ENCODE measurements around the gene C1QTNF8.

C1QTNF8 gene, protein sequence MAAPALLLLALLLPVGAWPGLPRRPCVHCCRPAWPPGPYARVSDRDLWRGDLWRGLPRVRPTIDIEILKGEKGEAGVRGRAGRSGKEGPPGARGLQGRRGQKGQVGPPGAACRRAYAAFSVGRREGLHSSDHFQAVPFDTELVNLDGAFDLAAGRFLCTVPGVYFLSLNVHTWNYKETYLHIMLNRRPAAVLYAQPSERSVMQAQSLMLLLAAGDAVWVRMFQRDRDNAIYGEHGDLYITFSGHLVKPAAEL

DNA sequence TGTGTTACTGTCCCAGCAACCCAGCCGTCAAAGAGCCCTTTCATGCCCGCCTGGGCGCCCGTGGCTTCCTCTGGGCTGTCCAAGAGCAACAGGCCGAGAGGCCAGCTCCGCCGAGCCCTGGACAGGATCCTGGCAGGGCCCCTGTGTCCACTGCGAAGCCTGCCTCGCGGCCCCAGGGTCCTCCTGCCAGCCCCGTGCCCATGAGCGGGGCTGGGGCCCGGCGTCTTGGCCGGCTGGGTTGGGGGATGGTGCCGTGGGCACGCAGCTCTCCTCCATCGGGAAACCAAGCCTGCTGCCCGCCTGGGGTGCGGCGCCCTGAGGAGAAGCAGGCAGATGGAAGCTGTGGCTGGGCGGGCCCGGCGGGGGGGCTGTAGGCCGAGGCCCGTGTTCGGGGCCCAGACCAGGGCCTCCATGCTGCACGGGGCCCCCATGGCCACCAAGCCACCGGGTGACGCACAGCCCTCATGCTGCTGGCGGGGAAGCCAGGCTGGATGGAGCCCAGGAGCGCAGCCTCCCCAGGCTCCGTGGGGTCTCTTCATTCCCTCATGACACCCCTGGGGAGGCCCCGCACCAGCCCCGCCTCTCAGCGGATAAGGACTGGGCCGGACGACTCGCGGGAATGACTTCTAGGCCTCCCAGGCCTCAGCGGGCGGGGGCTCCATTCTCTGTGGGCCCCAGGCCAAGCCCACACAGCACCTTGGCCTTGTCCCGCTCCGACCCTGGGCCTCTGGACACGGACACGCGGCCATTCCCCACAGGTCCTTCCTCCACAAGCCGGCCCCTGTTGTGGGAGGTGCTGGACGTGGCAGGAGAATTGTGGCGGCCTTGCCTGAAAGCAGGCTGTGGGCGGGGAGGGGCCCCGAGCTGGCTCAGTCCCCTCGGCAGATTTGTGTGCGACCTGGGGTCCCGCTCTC, at the start of gene C1QTNF8:
TSS of gene C1QTNF8 (minus strand) at position 76 of the 914 bp plus-strand sequence. CDS start 1,322 bp downstream, outside the sequence.
- no peak for DNase-seq
- in situ Hi-C loops (cut with HindIII; ENCODE audit: low pct_ligation_motif_present, low pct_unique_long_range_greater_than_20kb, low sequenced_read_pairs), result no loop called here

DNA sequence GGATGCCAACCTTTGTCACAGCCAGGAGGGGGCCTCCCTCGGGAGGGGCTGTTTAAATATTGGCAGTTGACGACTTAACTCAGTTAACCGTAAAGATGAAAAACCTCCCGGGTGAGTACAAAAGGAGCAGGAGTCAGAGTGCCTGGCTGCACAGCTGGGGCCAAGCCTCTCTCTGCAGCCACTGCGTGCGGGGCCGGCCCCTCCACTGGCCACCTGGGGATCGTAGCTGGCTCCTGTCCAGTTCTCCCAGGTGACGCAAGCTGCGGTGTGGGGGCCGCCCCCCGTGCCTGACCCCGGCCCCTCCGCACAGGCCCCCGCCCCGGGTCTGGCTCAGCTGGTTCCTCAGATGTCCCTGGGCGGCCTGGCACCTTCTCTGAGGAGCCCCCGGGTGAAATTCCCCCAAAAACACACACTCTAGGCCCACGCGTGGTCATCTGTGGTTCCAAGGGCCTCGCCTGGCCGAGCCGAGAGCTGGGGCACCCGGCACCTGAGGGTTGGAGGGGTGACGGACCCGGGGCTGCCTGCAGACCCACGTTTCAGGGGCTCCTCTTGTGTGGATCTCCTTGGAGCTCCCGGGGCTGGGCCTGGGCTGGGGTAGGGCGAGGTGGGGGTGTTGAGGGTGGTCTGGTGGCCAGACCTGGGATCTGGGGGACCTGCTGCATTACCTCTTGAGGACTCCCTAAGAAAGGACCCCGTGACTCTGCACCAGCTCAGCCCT, 49.5 kb upstream of the C1QTNF8 start:
- DNase-seq, result no peak
- in situ Hi-C loops (cut with HindIII; ENCODE audit: low pct_ligation_motif_present, low pct_unique_long_range_greater_than_20kb, low sequenced_read_pairs), result loop anchor here (25.0 kb wide), 1 partner anchor 142 kb away; no protein-coding TSS in a partner anchor

DNA sequence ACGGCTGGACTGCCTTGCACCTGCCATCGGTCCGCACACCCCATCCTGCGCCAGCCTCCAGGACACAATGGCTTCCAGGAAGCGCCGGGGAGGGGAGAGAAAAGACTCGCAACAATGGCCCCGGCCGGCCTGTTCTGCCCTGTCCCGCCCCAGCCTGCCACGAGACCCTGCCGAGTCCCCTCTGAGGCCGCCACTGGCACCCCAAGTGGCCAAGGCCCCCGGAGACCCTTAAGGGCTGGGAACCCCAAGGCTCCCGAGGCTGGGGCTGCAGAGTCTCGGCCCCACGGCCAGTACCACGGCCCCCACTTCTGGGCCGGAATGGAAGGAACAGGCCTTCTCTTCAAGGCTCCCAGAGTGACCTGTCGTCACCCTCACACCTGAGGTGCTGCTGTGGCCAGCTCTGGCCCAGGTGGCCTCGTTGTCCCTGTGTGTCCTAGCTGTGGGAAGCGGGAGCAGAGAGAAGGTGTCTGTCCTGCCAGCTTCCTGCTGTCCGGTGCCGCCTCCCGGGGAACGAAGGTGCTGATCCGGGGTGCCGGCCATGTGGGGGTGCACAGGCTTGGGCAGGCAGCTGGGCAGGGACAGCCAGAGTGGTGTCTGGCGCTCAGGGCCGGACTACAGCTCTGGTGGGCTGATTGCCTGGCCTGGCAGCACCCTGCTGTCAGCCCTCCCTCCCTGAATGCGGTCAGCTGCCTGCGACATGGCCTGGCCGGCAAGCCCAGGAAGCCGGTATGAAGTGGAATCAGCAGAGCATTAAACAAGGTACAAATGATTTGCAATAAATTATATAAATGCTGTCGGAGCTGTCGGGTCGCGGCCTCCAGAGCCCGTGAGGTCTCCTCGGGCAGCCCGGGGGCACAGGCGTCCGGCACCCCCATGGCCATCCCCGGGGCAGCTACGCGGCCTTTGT, 48.7 kb upstream of the C1QTNF8 start:
- in situ Hi-C loops (cut with HindIII; ENCODE audit: low pct_ligation_motif_present, low pct_unique_long_range_greater_than_20kb, low sequenced_read_pairs), result loop anchor here (25.0 kb wide), 1 partner anchor 143 kb away; no protein-coding TSS in a partner anchor
- DNase-seq, result no peak

DNA sequence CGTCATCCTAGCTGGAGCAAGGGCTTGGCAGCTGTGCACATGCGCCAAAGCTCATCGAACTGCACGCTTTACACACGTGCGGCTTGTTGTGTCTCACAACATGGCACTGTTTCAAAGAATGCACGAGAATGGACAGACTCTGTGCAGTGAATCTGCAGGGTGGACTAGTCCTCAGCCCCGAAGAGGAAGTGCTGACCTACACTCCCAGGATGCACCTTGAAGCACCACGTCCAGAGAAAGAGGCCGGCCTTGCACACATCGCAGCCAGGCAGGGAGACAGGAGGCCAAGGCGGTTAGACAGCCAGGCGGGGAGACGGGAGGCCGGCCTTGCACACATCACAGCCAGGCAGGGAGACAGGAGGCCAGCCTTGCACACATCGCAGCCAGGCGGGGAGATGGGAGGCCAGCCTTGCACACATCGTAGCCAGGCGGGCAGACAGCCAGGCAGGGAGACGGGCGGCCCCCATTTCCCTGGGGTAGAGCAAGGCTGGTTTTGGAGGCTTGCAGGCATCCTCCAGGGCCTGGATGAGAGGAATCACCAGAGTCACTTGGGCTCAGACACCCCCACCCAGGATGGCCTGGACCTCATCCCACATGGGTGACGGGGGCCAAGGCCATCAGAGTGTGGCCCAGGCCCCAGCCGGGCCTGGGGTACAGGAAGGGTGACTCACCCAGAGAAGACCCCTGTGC, 47.9 kb upstream of the C1QTNF8 start:
- no peak for DNase-seq
- in situ Hi-C loops (cut with HindIII; ENCODE audit: low pct_ligation_motif_present, low pct_unique_long_range_greater_than_20kb, low sequenced_read_pairs), result loop anchor here (25.0 kb wide), 1 partner anchor 143 kb away; no protein-coding TSS in a partner anchor

DNA sequence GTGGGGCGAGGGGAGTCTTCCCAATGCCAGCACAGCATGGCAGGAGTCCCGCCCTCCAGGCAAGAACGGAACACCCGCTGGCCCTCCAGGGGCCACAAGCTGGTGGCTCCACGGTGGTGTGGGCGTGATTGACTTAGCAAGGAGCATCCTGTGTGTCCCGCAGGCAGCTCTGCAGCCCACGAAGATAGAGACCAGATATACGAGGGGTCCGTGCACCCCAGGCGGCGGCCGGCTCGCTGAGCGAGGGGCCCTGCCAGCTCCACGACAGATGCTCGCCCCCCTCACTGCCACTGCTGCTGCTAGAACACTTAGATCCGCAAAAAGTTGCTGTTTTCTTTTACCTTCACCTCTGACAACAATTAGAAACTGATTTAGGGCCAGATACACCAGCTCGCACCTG, 46.9 kb upstream of the C1QTNF8 start:
- DNase-seq, result no peak
- in situ Hi-C loops (cut with HindIII; ENCODE audit: low pct_ligation_motif_present, low pct_unique_long_range_greater_than_20kb, low sequenced_read_pairs), result loop anchor here (25.0 kb wide), 1 partner anchor 144 kb away; no protein-coding TSS in a partner anchor

DNA sequence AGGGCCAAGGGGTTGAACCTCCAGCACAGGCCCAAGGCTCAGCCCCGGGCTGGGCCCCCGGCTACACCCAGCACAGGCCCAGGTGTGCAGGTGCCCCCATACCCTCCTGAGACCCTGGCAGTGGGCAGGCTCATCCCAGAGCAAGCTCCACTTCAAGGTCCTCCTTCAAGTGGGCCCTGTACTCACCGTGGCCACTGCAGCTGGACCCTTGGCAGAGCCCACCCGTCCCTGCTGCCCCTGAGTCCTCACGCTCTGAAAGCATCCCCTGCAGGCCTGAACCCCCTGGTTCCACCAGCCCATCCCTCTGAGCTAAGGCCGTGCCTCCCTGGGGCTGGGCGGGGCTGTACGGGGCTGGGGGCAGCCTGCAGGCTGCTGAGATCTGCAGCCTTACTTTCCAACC, 45.7 kb upstream of the C1QTNF8 start:
- in situ Hi-C loops (cut with HindIII; ENCODE audit: low pct_ligation_motif_present, low pct_unique_long_range_greater_than_20kb, low sequenced_read_pairs), result loop anchor here (25.0 kb wide), 1 partner anchor 146 kb away; no protein-coding TSS in a partner anchor
- DNase-seq, result no peak

DNA sequence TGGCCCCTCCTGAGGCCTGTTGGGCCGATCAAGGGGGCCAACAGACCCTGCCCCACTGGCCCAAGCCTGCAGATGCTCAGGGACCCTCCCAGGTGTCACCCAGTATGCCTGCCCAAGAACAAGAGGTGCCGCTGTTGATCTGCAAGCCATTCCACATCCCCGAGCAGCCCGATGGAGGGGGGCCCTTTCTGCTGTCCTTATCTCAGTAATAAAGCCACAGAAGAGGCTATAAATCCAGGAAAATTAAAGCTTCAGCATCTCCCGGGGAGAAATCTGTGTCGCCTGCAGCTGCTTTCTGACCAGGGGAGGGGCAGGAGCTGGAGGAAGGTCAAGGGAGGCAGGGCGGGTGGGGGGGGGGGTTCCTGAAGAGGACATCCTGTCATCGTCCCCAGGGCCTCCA, 45.1 kb upstream of the C1QTNF8 start:
- in situ Hi-C loops (cut with HindIII; ENCODE audit: low pct_ligation_motif_present, low pct_unique_long_range_greater_than_20kb, low sequenced_read_pairs), result loop anchor here (25.0 kb wide), 1 partner anchor 146 kb away; no protein-coding TSS in a partner anchor
- no peak for DNase-seq

DNA sequence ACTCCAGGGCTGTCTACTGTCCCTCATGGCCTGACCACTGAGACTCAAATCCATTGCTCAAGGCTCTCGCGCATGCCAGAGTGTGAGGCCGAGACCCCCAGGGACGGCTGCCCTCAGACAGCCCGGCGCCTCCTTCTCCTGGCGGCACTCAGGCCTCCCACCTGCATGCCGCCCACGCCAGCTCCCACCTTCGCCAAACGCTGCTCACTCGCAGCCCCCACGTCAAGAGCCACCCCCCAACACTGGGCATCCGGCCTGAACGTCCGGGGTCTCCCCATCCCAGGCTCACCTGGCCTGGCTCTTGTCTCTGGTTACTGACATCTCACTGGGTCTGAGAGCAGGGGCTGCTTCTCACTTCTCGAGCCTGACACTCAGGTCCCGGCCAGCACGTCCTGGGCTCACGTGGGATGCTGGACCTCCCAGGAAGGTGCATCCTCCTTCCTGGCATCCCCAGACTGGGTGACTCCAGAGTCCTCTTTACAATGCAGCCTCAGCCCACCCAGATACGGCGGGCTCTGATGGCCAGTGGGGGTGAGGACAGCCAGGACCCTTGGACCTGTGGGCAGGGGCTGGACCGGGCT, 44.6 kb upstream of the C1QTNF8 start:
- in situ Hi-C loops (cut with HindIII; ENCODE audit: low pct_ligation_motif_present, low pct_unique_long_range_greater_than_20kb, low sequenced_read_pairs), result loop anchor here (25.0 kb wide), 1 partner anchor 147 kb away; no protein-coding TSS in a partner anchor
- no peak for DNase-seq

DNA sequence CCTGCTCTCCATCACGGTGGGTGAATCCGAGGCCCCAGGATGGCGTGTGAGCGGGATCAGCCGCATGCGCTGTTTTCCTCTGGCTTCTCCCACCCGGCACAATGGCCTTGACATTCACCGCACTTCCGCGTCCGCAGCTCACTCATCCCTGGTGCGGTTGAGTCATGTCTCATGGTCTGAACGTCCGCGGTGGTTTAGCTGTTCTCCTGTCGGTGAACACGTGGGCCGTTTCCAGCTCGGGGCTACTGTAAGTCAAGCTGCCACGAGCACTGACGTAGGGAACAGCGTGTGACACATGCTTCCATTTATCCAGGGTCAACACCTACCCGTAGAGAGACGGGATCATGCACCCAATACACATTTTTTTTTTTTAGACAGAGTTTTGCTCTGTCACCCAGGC, 41.6 kb upstream of the C1QTNF8 start:
- no peak for DNase-seq
- in situ Hi-C loops (cut with HindIII; ENCODE audit: low pct_ligation_motif_present, low pct_unique_long_range_greater_than_20kb, low sequenced_read_pairs), result loop anchor here (25.0 kb wide), 1 partner anchor 150 kb away; no protein-coding TSS in a partner anchor

DNA sequence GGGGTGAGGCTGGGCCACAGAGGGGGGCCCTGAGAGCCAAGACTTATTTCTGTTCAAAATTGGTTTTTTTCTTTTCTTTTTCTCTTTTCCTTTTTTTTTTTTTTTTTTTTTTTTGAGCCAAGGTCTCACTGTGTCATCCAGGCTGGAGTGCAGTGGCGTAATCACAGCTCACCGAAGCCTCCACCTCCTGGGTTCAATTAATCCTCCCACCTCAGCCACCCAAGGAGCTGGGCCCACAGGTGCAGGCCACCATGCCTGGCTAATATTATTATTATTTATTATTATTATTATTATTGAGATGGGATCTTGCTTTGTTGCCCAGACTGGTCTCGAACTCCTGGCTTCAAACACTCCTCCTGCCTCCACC, 39.4 kb upstream of the C1QTNF8 start:
- DNase-seq, result no peak
- in situ Hi-C loops (cut with HindIII; ENCODE audit: low pct_ligation_motif_present, low pct_unique_long_range_greater_than_20kb, low sequenced_read_pairs), result loop anchor here (25.0 kb wide), 1 partner anchor 152 kb away; no protein-coding TSS in a partner anchor

DNA sequence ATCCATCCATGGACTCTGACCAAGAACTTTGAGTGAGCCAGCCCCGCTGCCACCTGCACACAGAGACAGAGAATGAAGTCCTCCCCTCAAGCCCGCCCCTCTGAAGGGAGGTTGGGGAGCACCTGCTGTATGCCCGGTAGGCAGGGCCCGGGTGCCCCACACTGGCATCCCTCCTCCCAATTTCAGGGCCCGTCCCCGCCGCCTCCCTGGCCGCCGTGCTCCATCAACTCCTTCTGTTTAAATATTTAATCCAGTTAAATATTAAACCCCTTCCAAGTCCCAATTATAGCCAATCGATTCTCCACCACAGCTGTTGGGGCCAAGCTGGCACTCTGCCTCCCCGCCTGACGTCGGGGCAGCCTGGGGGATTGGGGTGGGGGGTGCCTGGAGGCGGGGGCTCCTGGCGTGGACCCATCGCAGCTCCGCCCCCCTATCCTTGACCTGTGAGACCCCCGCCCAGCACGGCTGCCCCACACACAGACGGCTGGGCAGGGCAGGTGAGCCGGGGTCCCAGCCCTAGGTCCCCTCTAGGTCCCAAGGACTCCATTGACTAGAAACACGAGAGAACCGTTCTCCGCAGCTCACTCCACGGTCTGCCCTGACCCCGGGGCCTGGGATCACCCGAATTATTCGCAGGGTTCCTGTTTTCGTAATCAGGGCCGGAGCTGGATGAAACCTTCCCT, 38.9 kb upstream of the C1QTNF8 start:
- DNase-seq, result no peak
- in situ Hi-C loops (cut with HindIII; ENCODE audit: low pct_ligation_motif_present, low pct_unique_long_range_greater_than_20kb, low sequenced_read_pairs), result loop anchor here (25.0 kb wide), 1 partner anchor 152 kb away; no protein-coding TSS in a partner anchor

DNA sequence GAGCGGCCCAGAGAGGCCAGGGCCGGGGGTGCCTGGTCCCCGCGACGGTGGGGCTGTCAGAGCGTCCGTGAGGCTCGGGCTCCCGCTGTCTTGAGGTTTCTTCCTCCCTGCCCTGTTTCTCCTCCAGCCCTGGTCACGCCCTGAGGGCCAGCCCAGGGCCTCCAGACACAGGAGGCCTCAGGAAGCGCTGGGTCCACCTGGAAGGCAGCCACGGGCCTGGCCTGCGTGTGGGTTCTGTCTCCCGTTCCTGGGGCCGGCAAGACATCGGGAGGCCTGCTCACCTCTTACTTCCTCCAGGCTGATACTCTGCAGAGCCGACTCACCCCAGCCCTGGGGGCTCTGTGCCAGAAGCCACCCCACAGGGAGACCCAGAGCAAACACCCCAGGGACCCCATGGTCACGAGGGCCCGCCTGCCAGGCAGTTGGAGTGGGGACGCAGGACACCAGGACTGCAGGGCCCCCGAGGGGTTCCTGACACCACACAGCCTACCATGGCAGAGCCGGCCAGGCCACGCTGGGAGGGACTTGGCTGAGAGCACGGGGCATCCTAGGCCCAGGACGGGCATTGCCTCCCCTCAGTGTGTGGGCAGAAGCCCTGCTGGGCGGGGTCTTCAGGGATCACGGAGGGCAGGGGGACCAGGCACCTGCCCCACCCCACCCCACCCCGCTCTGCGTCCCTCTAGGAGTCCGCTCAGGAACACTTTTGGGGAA, 37.9 kb upstream of the C1QTNF8 start:
- no peak for DNase-seq
- in situ Hi-C loops (cut with HindIII; ENCODE audit: low pct_ligation_motif_present, low pct_unique_long_range_greater_than_20kb, low sequenced_read_pairs), result loop anchor here (25.0 kb wide), 1 partner anchor 153 kb away; no protein-coding TSS in a partner anchor

DNA sequence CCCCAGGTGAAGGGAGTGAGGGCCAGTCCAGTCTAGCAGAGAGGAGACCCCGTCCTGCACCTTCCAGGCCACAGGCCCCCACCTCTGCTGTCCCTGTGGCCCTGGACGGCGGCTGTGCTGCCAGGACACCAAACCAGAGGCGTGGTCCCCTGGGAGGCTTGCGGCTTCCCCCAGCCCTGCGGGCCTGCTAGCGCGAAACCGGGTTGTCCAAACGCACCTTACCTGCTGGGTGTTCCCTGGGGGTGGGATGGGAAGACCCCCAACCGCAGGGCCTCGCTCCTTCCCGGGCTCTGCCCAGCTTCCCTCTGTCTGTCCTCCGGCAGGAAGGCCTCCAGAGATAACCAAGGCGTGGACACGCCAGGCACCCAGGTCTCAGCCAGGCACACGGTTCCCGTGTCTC, 37.2 kb upstream of the C1QTNF8 start:
- DNase-seq, result no peak
- in situ Hi-C loops (cut with HindIII; ENCODE audit: low pct_ligation_motif_present, low pct_unique_long_range_greater_than_20kb, low sequenced_read_pairs), result loop anchor here (25.0 kb wide), 1 partner anchor 154 kb away; no protein-coding TSS in a partner anchor

DNA sequence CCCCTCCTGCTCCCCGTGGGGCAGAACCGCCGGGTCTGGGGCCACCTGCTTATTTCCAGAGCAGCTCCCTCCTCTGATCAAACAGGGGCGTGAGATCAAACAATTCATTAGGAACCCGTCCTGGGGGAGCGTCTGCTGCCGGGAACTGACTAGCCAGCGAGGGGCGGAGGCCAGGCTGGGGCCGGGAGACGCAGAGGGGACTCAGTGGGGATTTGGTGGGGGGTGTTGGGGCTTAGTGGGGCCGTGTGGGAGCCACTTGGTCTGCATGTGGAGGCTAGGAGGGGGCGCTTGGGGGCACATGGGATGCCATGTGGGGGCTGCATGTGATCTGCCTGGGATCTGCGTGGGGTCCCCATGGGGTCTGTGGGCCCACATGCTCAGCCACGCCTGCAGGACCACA, 36.4 kb upstream of the C1QTNF8 start:
- in situ Hi-C loops (cut with HindIII; ENCODE audit: low pct_ligation_motif_present, low pct_unique_long_range_greater_than_20kb, low sequenced_read_pairs), result loop anchor here (25.0 kb wide), 1 partner anchor 155 kb away; no protein-coding TSS in a partner anchor
- no peak for DNase-seq

DNA sequence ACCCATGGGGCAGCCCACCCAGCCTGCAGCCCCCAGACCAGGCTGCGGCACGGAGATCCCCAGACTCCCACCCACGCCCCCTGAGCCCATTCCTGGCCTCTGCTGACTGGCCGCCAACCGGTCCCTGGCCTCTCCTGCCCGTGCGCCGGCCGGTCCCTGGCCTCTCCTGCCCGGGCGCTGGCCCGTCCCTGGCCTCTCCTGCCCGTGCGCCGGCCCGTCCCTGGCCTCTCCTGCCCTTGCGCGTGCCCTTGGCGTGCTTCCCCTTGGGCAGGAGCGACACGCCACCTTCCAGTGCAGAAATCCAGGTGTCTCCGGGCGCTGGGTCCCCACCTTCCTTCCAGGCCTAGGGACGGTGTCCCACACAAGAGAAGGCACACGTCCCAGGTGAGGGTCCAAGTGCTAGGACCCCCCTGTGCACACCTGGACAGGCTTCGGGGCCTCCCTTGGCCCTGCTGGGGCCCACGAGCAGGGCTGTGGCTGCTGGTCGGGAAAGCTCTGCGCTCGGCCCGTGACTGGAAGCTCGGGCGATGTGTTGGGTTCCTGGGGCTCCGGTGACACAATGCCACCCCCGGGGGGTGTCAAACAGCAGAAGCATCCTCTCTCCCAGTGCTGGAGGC, 35.4 kb upstream of the C1QTNF8 start:
- in situ Hi-C loops (cut with HindIII; ENCODE audit: low pct_ligation_motif_present, low pct_unique_long_range_greater_than_20kb, low sequenced_read_pairs), result loop anchor here (25.0 kb wide), 1 partner anchor 156 kb away; no protein-coding TSS in a partner anchor
- no peak for DNase-seq

Measured in ACHN (cell line).